A549 (cell line): ENCODE data around the gene RTN4R.

Experiments used
- CBX2 ChIP-seq: fragments of 200-600 bp; sonication (generic); IDR thresholded peaks from 2 replicates; pipeline ENCODE4 v1.6.1; 2016; ENCODE audit warnings: low read depth, mild to moderate bottlenecking, borderline replicate concordance
- CHD2 ChIP-seq: fragments of 150-350 bp; IDR thresholded peaks from 2 replicates; pipeline ENCODE4 v1.6.1; 2014; ENCODE audit warnings: low read length; ENCODE audit not compliant: partially characterized antibody
- HDAC2 ChIP-seq: fragments of 200-600 bp; sonication (generic); IDR thresholded peaks from 2 replicates; pipeline ENCODE4 v1.6.1; 2016
- HOXA7 ChIP-seq: fragments of 250-450 bp; sonication (Bioruptor Pico); IDR thresholded peaks from 2 replicates; pipeline ENCODE4 v1.5.0; 2020; ENCODE audit warnings: mild to moderate bottlenecking, moderate library complexity
- JUN ChIP-seq, 2 experiments: fragments of >200 bp; sonication (Bioruptor Twin); formaldehyde crosslinking; IDR thresholded peaks; 2 replicates in 1 of 2; 3 replicates in 1 of 2; pipeline ENCODE4 v1.6.1; 2016 to 2017
- JUNB ChIP-seq: fragments of >200 bp; sonication (Bioruptor Twin); formaldehyde crosslinking; IDR thresholded peaks from 2 replicates; pipeline ENCODE4 v1.6.1; 2016
- MAFK ChIP-seq: fragments of 450-650 bp; IDR thresholded peaks from 2 replicates; pipeline ENCODE4 v1.6.1; 2014; ENCODE audit not compliant: partially characterized antibody
- POLR2A ChIP-seq: IDR thresholded peaks from 2 replicates; pipeline ENCODE4 v1.6.1; 2012; ENCODE audit warnings: mild to moderate bottlenecking, low read length
- RNF2 ChIP-seq: fragments of 200-600 bp; sonication (generic); IDR thresholded peaks from 2 replicates; pipeline ENCODE4 v1.6.1; 2016; ENCODE audit warnings: low read depth, mild to moderate bottlenecking, antibody characterized with exemption, moderate library complexity, borderline replicate concordance
- TP53 ChIP-seq: fragments of 250-450 bp; sonication (Bioruptor Pico); IDR thresholded peaks from 2 replicates; pipeline ENCODE4 v1.5.0; 2021; ENCODE audit warnings: mild to moderate bottlenecking, moderate library complexity
- TF ChIP-seq, protein P1 (sequence below): fragments of >200 bp; sonication (Bioruptor Twin); formaldehyde crosslinking; IDR thresholded peaks from 3 replicates; pipeline ENCODE4 v1.5.1; 2016
- TF ChIP-seq, protein P2 (sequence below): fragments of 200-600 bp; sonication (generic); IDR thresholded peaks from 2 replicates; pipeline ENCODE4 v1.6.1; 2016; ENCODE audit warnings: antibody characterized with exemption, mild to moderate bottlenecking, moderate library complexity
- TF ChIP-seq, protein P3 (sequence below): IDR thresholded peaks from 2 replicates; pipeline ENCODE4 v1.6.1; 2012
- TF ChIP-seq, protein P4 (sequence below): fragments of 250-450 bp; sonication (Bioruptor Pico); IDR thresholded peaks from 2 replicates; pipeline ENCODE4 v1.5.0; 2021; ENCODE audit warnings: mild to moderate bottlenecking, moderate library complexity, borderline replicate concordance

DNA sequence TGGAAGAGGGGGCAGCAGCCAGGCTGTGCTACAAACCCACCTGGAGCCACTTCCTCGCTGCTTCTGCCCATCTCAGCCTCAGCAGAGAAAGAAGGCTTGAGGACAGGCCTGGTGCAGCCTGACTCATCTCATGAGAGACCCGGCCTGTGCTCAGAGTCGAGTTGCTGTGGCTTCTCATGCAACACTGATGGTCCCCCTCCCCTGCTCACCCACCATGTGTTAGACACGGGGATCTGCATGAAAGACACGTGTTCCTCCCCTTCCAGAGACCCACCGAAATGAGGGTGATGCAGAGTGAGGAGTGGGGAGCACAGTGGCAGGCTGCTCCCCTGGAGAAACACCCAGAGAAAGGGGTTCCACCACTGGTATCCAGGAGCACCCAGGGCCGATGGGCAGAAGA lies 15.0 kb downstream of the RTN4R start:
- TF ChIP-seq, protein P1, sequence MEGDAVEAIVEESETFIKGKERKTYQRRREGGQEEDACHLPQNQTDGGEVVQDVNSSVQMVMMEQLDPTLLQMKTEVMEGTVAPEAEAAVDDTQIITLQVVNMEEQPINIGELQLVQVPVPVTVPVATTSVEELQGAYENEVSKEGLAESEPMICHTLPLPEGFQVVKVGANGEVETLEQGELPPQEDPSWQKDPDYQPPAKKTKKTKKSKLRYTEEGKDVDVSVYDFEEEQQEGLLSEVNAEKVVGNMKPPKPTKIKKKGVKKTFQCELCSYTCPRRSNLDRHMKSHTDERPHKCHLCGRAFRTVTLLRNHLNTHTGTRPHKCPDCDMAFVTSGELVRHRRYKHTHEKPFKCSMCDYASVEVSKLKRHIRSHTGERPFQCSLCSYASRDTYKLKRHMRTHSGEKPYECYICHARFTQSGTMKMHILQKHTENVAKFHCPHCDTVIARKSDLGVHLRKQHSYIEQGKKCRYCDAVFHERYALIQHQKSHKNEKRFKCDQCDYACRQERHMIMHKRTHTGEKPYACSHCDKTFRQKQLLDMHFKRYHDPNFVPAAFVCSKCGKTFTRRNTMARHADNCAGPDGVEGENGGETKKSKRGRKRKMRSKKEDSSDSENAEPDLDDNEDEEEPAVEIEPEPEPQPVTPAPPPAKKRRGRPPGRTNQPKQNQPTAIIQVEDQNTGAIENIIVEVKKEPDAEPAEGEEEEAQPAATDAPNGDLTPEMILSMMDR, result no peak
- TF ChIP-seq HDAC2 (no peak), CHD2 (no peak), TP53 (CRISPR knock-in tag) (no peak), POLR2A (no peak), JUNB (no peak), RNF2 (no peak), JUN (IDR thresholded peaks at IDR 0.05) (no peak), HOXA7 (CRISPR knock-in tag) (no peak), CBX2 (no peak), MAFK (no peak)
- TF ChIP-seq, protein P2, sequence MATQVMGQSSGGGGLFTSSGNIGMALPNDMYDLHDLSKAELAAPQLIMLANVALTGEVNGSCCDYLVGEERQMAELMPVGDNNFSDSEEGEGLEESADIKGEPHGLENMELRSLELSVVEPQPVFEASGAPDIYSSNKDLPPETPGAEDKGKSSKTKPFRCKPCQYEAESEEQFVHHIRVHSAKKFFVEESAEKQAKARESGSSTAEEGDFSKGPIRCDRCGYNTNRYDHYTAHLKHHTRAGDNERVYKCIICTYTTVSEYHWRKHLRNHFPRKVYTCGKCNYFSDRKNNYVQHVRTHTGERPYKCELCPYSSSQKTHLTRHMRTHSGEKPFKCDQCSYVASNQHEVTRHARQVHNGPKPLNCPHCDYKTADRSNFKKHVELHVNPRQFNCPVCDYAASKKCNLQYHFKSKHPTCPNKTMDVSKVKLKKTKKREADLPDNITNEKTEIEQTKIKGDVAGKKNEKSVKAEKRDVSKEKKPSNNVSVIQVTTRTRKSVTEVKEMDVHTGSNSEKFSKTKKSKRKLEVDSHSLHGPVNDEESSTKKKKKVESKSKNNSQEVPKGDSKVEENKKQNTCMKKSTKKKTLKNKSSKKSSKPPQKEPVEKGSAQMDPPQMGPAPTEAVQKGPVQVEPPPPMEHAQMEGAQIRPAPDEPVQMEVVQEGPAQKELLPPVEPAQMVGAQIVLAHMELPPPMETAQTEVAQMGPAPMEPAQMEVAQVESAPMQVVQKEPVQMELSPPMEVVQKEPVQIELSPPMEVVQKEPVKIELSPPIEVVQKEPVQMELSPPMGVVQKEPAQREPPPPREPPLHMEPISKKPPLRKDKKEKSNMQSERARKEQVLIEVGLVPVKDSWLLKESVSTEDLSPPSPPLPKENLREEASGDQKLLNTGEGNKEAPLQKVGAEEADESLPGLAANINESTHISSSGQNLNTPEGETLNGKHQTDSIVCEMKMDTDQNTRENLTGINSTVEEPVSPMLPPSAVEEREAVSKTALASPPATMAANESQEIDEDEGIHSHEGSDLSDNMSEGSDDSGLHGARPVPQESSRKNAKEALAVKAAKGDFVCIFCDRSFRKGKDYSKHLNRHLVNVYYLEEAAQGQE, result no peak
- TF ChIP-seq, protein P3, sequence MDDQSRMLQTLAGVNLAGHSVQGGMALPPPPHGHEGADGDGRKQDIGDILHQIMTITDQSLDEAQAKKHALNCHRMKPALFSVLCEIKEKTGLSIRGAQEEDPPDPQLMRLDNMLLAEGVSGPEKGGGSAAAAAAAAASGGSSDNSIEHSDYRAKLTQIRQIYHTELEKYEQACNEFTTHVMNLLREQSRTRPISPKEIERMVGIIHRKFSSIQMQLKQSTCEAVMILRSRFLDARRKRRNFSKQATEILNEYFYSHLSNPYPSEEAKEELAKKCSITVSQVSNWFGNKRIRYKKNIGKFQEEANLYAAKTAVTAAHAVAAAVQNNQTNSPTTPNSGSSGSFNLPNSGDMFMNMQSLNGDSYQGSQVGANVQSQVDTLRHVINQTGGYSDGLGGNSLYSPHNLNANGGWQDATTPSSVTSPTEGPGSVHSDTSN, result no peak
- TF ChIP-seq, protein P4, sequence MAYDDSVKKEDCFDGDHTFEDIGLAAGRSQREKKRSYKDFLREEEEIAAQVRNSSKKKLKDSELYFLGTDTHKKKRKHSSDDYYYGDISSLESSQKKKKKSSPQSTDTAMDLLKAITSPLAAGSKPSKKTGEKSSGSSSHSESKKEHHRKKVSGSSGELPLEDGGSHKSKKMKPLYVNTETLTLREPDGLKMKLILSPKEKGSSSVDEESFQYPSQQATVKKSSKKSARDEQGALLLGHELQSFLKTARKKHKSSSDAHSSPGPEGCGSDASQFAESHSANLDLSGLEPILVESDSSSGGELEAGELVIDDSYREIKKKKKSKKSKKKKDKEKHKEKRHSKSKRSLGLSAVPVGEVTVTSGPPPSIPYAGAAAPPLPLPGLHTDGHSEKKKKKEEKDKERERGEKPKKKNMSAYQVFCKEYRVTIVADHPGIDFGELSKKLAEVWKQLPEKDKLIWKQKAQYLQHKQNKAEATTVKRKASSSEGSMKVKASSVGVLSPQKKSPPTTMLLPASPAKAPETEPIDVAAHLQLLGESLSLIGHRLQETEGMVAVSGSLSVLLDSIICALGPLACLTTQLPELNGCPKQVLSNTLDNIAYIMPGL (CRISPR knock-in tag), result no peak
